Activated CD8-positive, alpha-beta memory T cell treated with anti-CD3 and anti-CD28 coated beads, Interleukin-2, amount 50 U/mL, for 24 hours (primary cell): Measurements from ENCODE around the gene TTPAL.

Experiments used
- DNase-seq: peaks from one replicate; pipeline ENCODE4 v3.0.0-alpha.2; 2020; ENCODE audit errors: extremely low read depth

Gene TTPAL

GRCh38 chr20:44495802-44496481 is 20.3 kb downstream of the TTPAL start:
- DNase-seq, result no peak

- no peak for DNase-seq
Observed at GRCh38 chr20:44496976-44497375, 21.3 kb downstream of the TTPAL start.

GRCh38 chr20:44497761-44498160 is 22.1 kb downstream of the TTPAL start:
- DNase-seq, result no peak

- no peak for DNase-seq
Observed at GRCh38 chr20:44500221-44500620, 24.5 kb downstream of the TTPAL start.

GRCh38 chr20:44501448-44501847 is 25.8 kb downstream of the TTPAL start:
- DNase-seq, result no peak

- DNase-seq, result no peak
Observed at GRCh38 chr20:44502968-44503367, 27.3 kb downstream of the TTPAL start.

GRCh38 chr20:44504402-44505307 is 29.0 kb downstream of the TTPAL start:
- no peak for DNase-seq

- DNase-seq, result no peak
Observed at GRCh38 chr20:44509762-44510161, 34.1 kb downstream of the TTPAL start.

- no peak for DNase-seq
Observed at GRCh38 chr20:44513871-44514270, 38.2 kb downstream of the TTPAL start.

- no peak for DNase-seq
Observed at GRCh38 chr20:44516491-44516890, 40.8 kb downstream of the TTPAL start.

- no peak for DNase-seq
Observed at GRCh38 chr20:44517454-44517853, 41.8 kb downstream of the TTPAL start.

GRCh38 chr20:44518248-44518647 is 42.6 kb downstream of the TTPAL start:
- DNase-seq, result no peak

- DNase-seq, result no peak
Observed at GRCh38 chr20:44520881-44521280, 45.2 kb downstream of the TTPAL start.

GRCh38 chr20:44521484-44522481 is 46.1 kb downstream of the TTPAL start, which contains the start of gene SERINC3:
SERINC3 (minus strand) TSS chr20:44522070; CDS start chr20:44521951, 119 bp downstream.
- peak; percentile 91 for DNase-seq

GRCh38 chr20:44522841-44523240 is 47.2 kb downstream of the TTPAL start:
- no peak for DNase-seq

GRCh38 chr20:44523746-44524145 is 48.1 kb downstream of the TTPAL start:
- no peak for DNase-seq

- DNase-seq, result no peak
Observed at GRCh38 chr20:44526129-44526528, 50.5 kb downstream of the TTPAL start.

GRCh38 chr20:44527716-44528199 is 52.1 kb downstream of the TTPAL start:
- DNase-seq, result no peak

GRCh38 chr20:44528309-44528708 is 52.6 kb downstream of the TTPAL start:
- DNase-seq, result no peak

- DNase-seq, result no peak
Observed at GRCh38 chr20:44532259-44532980, 56.7 kb downstream of the TTPAL start.

- no peak for DNase-seq
Observed at GRCh38 chr20:44532981-44533331, 57.3 kb downstream of the TTPAL start.
